Measurements from ENCODE around the gene PLVAP.

The PLVAP gene, protein sequence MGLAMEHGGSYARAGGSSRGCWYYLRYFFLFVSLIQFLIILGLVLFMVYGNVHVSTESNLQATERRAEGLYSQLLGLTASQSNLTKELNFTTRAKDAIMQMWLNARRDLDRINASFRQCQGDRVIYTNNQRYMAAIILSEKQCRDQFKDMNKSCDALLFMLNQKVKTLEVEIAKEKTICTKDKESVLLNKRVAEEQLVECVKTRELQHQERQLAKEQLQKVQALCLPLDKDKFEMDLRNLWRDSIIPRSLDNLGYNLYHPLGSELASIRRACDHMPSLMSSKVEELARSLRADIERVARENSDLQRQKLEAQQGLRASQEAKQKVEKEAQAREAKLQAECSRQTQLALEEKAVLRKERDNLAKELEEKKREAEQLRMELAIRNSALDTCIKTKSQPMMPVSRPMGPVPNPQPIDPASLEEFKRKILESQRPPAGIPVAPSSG

DNA sequence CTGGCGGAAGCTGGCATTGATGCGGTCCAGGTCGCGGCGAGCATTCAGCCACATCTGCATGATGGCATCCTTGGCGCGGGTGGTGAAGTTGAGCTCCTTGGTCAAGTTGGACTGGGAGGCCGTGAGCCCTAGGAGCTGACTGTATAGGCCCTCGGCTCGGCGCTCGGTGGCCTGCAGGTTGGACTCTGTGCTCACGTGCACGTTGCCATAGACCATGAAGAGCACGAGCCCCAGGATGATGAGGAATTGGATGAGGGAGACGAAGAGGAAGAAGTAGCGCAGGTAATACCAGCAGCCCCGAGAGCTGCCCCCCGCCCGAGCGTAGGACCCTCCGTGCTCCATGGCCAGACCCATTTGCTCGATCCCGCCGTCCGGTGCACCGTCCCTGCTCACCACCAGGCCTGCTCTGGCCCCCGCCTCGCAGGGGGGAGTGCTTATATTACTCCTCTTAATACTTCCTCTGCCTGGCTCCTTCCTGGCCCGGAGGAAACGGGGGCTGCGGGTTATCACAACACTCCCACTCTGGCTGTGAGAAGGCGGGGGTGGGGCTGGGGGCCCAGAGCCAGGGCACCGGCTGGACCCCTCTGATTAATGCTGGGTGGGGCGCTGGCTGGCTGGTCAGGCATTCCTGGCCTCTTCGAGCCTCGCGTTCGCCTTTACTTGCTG is at the start of gene PLVAP:
TSS of gene PLVAP (minus strand) at position 408 of the 666 bp plus-strand sequence. CDS start at position 354, 54 bp downstream.
- no peak within 1 kb of the TSS for H3K4me3 ChIP-seq (ENCODE audit: low read length)
- no peak for TF ChIP-seq ZNF274 (IDR thresholded peaks at IDR 0.05; ENCODE audit: low read depth, low read length)

DNA sequence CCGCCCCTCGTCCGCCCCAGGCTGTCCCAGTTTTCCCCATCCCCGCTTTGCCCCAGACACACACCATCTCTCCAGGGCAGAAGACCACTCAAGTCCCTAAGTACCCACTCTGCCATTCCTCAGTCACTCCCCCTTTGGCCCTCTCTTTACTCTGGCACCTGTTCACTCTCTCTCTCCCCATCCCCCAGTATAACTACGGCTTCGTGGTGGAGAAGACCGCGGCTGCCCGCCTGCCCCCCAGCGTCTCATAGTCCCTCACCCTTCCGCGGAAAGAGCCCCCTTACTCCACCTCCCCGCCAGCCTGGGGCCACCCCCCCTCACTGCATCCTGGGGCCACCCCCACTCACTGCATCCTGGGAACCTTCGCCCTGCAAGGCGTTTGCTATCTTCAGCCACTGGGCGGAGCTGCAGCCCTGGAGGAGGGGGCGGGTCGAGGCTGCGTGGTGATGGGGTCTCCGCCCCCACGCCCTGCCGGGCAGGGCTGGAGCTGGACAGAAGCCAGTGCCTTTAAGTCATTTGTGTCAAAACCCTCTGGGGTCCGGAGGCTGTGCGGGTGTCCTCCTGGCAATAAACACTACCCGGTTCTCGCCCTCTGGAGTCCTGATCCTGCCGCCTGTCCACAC is 47.7 kb upstream of the PLVAP start:
- TF ChIP-seq ZNF274 (IDR thresholded peaks at IDR 0.05; ENCODE audit: low read depth, low read length) = no peak

DNA sequence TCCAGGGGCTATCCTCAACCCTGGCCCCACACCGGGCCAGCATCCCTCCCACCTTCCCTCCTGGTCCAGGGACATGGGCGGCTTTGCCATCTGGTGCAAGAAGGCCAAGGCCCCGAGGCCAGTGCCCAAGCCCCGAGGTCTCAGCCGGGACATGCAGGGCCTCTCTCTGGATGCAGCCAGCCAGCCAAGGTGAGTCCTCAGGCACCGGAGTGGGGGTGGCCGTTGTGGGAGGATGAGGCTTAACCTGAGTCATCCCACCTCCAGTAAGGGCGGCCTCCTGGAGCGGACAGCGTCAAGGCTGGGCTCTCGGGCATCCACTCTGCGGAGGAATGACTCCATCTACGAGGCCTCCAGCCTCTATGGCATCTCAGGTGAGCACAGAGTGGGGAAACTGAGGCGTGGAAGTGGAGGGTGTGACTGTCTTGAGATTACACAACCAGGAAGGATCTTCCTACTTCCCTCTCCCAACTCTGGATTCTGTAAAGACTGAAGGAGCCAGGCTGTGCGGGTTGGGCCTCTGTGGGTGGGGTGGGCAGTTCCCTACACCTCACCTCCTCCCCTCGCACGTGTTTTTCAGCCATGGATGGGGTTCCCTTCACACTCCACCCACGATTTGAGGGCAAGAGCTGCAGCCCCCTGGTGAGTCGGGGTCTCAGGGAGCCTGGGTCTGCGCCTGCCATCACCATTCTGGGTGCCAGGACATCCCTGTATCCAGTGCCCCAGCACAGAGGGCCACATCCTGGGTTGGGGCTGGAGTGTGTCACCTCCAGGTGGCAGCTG is 46.5 kb upstream of the PLVAP start:
- H3K4me3 ChIP-seq (ENCODE audit: low read length) = no peak overlapping the region

More for the DNA sequence above, 47.7 kb upstream of the PLVAP start:
- no peak overlapping the region for H3K4me3 ChIP-seq (ENCODE audit: low read length)

DNA sequence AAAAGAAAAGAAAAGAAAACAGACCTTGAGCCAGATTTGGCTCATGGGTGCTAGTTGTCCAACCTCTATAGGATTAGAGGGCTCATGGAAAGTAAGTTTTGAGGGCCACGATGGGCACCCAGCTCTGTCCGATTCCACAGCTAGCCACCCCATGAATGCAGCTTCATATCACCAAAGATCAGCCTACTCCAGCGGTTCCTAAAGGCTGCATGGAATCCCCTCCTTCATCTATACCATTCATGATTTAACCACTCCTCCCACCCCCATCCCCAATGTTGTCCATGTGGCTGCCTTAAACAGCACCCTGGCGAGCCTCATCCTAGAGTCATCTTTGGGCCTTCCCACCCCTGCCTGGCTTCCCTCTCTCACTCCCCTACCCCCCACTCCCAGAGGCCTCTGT is 44.8 kb upstream of the PLVAP start:
- no peak overlapping the region for H3K4me3 ChIP-seq (ENCODE audit: low read length)
- no peak for TF ChIP-seq ZNF274 (IDR thresholded peaks at IDR 0.05; ENCODE audit: low read depth, low read length)

More for the DNA sequence above, 46.5 kb upstream of the PLVAP start:
- no peak for TF ChIP-seq ZNF274 (IDR thresholded peaks at IDR 0.05; ENCODE audit: low read depth, low read length)

DNA sequence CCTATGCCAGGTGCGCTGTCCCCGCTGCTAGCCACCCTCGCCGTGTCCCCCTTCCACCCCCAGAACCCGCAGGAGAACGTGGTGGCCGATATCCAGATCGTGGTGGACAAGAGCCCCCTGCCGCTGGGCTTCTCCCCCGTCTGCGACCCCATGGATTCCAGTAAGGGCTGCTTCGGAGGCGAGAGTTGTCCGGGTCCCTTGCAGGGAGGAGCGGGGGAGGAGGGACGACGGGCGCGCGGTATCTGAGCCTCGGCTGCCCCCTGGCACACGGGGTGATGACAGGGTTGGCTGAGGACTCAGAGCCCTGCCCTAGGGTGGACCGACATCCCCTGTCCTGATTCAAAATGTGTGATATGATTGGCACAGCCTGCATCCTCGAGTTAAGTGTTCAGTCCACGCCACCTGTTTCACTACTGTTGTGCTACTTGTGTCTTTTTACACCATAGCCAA is 43.4 kb upstream of the PLVAP start:
- peak overlapping the region; percentile 62 for H3K4me3 ChIP-seq (ENCODE audit: low read length)
- TF ChIP-seq ZNF274 (IDR thresholded peaks at IDR 0.05; ENCODE audit: low read depth, low read length) = no peak

DNA sequence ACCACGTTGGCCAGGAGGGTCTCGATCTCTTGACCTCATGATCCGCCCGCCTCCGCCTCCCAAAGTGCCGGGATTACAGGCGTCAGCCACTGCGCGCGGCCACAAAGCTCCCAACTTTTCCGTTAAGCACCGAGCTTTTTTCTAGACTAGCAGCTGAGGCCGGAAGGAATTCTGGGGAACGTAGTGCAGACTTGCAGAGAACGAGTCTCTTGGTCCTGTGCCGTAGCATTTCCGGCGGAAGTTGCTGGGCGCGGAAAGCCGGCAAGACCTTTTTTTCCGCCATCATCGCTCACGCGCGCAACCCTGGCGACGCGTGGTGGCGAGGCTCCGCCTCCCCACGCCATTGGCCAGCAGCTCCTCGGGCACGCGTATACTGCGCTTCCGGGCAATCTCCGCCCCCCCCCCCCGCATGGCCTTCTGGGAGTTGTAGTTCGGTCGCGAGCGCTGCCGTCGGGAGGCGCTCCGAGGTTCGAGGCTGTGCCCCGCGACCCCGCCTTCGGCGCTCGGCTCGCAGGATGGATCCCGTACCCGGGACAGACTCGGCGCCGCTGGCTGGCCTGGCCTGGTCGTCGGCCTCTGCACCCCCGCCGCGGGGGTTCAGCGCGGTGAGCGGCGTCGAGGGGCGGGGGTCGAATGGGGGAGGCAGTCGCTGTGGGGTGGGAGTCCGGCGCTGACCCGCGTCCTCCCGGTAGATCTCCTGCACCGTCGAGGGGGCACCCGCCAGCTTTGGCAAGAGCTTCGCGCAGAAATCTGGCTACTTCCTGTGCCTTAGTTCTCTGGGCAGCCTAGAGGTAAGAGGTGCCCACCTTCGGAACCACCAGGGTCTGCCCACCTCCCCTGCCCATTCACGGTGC is 42.7 kb upstream of the PLVAP start, which contains the start of gene MVB12A:
TSS of gene MVB12A (plus strand) at position 427 of the 854 bp plus-strand sequence. CDS start at position 516, 89 bp downstream.
- no peak for TF ChIP-seq ZNF274 (IDR thresholded peaks at IDR 0.05; ENCODE audit: low read depth, low read length)
- H3K4me3 ChIP-seq (ENCODE audit: low read length) = peak within 1 kb of the TSS; percentile 75

DNA sequence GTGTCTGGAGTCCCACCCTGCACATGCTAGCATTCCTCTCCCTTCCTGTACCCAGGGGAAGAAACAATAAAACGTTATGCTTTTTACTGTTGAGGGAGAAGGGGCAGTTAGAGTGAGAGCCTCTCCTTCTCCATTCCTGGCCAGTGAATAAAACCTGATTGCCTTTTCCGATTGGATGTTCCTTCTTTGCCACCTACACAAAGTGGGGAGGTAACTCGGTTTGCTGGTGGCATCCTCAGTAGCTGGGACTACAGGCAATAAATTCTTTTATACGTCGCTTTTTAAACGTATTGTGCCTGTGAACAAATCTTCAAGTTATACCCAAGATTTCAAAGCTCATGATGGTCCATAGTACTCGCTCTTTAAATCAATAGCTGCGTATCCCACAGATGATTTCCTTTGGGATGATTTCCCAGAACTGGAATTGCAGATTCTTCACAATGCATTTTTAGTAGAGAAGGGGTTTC is 42.0 kb upstream of the PLVAP start:
- peak overlapping the region; percentile 75 for H3K4me3 ChIP-seq (ENCODE audit: low read length)
- TF ChIP-seq ZNF274 (IDR thresholded peaks at IDR 0.05; ENCODE audit: low read depth, low read length) = no peak

DNA sequence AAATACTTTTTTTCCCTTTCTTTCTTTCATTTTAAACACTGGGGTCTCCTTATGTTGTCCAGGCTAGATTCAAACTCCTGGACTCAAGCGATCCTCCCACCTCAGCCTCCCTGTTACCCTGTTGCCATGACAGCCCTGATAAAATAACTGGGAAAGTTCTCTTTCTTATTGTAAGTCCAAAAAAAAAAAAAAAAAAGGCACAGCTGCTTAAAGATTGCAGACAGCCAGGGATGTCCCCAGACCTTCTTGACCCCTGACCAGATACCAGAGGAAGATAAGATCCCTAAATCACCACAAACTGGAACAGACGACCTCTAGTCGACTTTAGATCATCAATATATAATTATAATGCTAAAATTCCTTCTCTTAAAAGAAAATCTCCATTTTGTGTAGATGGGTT is 41.6 kb upstream of the PLVAP start:
- H3K4me3 ChIP-seq (ENCODE audit: low read length) = peak overlapping the region; percentile 75
- no peak for TF ChIP-seq ZNF274 (IDR thresholded peaks at IDR 0.05; ENCODE audit: low read depth, low read length)

DNA sequence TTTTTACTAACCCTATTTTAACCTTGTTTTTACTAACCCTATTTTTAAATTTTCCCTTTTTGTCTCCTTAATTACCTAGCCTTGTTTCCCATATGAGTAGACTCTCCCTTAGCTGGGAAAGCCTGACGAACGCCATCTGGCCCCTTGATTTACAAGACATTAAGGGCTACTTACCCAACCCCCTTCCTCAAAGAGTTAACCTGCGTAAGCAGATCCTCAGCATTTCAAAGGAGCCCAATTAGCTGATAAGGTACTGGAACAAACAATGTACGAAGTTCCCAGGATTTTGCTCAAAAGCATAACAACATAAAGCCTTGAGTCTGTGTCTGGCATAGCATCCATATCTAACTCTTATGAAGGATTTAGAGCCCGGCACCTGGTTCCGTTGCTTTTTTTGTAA is 38.0 kb upstream of the PLVAP start:
- H3K4me3 ChIP-seq (ENCODE audit: low read length) = no peak overlapping the region
- TF ChIP-seq ZNF274 (IDR thresholded peaks at IDR 0.05; ENCODE audit: low read depth, low read length) = no peak

DNA sequence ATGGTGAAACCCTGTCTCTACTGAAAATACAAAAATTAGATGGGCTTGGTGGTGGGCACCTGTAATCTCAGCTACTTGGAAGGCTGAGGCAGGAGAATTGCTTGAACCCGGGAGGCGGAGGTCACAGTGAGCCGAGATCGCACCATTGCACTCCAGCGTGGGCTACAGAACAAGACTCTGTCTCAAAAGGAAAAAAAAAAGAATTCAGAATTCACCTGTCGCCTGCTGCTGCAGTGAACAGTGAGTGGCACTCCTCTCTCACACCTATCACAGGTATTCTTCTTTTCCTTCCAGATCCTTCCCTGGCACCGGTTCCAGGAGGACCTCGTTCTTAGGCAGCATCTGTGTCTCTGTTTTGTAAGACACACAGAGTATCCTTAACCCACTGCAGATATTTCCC is 37.0 kb upstream of the PLVAP start:
- H3K4me3 ChIP-seq (ENCODE audit: low read length) = no peak overlapping the region
- TF ChIP-seq ZNF274 (IDR thresholded peaks at IDR 0.05; ENCODE audit: low read depth, low read length) = no peak

DNA sequence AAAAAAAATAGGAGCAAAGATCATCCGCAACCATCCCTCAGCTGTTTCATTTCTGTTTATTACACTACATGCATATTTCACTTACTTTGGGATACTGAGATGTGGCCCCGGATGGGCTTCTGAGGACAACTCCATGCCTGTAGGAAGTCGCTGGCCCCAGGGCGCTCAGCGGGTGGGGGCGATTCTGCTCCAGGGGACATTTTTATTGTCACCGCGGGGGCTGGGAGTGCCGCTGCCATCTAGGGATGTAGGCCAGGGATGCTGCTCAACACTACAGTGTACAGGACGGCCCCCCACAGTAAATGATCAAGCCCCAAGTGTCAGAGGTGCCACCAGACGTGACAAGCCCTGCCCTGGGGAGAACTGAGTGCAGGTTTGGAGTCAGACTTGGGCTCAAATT is 34.7 kb upstream of the PLVAP start:
- H3K4me3 ChIP-seq (ENCODE audit: low read length) = no peak overlapping the region

DNA sequence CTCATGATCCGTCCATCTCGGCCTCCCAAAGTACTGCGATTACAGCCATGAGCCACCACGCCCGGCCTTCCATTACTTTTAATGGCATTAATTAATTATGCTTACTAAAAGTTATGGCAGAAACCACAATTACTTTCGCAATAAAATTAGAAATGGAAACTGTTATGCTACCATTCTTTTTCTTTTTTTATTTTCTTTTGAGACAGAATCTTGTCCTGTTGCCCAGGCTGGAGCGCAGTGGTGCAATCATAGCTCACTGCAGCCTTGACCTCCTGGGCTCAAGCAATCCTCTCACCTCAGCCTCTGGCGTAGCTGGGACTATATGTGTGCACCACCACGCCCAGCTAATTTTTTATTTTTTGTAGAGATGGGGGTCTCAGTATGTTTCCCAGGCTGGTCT is 32.8 kb upstream of the PLVAP start:
- H3K4me3 ChIP-seq (ENCODE audit: low read length) = no peak overlapping the region
- TF ChIP-seq ZNF274 (IDR thresholded peaks at IDR 0.05; ENCODE audit: low read depth, low read length) = no peak

More for the DNA sequence above, 34.7 kb upstream of the PLVAP start:
- no peak for TF ChIP-seq ZNF274 (IDR thresholded peaks at IDR 0.05; ENCODE audit: low read depth, low read length)

DNA sequence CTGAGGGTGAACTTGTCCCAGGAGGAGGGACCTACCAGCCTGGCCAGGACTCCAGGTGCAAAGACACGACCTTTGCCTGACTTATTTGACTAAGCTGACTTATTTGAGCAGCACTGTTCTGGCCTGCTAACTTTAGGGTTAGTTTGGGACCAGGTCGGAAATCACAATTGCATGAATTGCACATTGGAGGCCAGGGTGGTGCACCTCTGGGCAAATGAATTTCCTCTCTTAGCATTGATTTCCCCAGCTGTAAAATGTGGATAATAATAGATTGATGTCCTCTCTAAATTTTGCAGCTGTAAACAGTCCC is 29.7 kb upstream of the PLVAP start:
- H3K4me3 ChIP-seq (ENCODE audit: low read length) = peak overlapping the region; percentile 84
- TF ChIP-seq ZNF274 (IDR thresholded peaks at IDR 0.05; ENCODE audit: low read depth, low read length) = no peak

Data from GM08714 (cell line).